Astrocyte (in vitro differentiated cells and primary cell): ENCODE data around the gene SLC44A3.

ENCODE experiments used
- CTCF ChIP-seq: IDR thresholded peaks from 2 replicates; pipeline ENCODE4 v1.5.1; 2011; ENCODE audit warnings: low read depth, mild to moderate bottlenecking, inconsistent platforms, low read length, moderate library complexity; ENCODE audit not compliant: insufficient read depth
- EZH2 ChIP-seq: IDR thresholded peaks from 2 replicates; pipeline ENCODE4 v1.6.1; 2012; ENCODE audit warnings: mild to moderate bottlenecking, low read length, inconsistent platforms; ENCODE audit not compliant: insufficient read depth

DNA sequence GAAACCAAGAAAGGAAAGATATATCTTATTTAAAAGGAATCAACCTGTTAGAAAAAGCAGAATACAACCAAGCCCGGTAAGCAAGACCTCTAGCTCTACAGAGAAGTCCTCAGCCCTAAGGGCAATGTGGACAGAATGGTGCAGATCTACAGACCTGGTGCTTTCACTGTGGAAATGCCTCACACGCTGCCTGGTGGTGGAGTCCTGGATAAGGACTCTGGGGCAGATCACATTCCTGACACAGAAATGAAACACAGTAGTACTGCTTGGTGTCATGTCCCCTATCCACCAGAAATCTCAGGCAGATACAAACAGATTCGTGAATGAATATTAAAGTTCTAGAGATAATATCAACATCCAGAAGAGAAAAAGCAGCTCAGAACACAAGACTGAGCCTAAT lies 99.9 kb downstream of the SLC44A3 start:
- no peak for TF ChIP-seq CTCF
- no peak for TF ChIP-seq EZH2
